CD4-positive, CD25-positive, alpha-beta regulatory T cell (primary cell): ENCODE results near the gene HTRA1. TPM values are rescaled to one million over a fixed set of nuclear protein-coding genes. Genes with fewer than 3 reads are reported as not detected.

Experiments used
- ATAC-seq, 2 donors: fragments of 150-1000 bp; cut with Tn5 transposase; one replicate each; pipeline ENCODE4 v1.10.0; 2021; ENCODE audit warnings: low read depth in 2 of 2, moderate number of reproducible peaks in 2 of 2, moderate library complexity in 1 of 2
- DNase-seq, 3 donors: peaks; one replicate each; pipeline versions ENCODE4 v3.0.0 to v3.0.0-alpha.2; 2012 to 2022; ENCODE audit warnings: mixed read lengths in 1 of 3
- H3K27ac ChIP-seq: one replicate; pipeline ENCODE4 v1.7.0; 2013; ENCODE audit warnings: mild to moderate bottlenecking, low read length; ENCODE audit not compliant: insufficient read depth, poor library complexity, severe bottlenecking
- H3K27me3 ChIP-seq: one replicate; pipeline ENCODE4 v1.7.0; 2013; ENCODE audit warnings: low read length; ENCODE audit not compliant: control insufficient read depth, insufficient read depth
- H3K36me3 ChIP-seq: one replicate; pipeline ENCODE4 v1.7.0; 2013; ENCODE audit warnings: mild to moderate bottlenecking, low read length, moderate library complexity; ENCODE audit not compliant: control insufficient read depth, insufficient read depth
- H3K4me1 ChIP-seq: 2 replicates; pipeline ENCODE4 v1.7.0; 2013; ENCODE audit warnings: mild to moderate bottlenecking, low read length; ENCODE audit not compliant: insufficient read depth, control insufficient read depth, poor library complexity, severe bottlenecking
- H3K4me3 ChIP-seq: one replicate; pipeline ENCODE4 v1.7.0; 2013; ENCODE audit warnings: low read depth, mild to moderate bottlenecking, low read length, moderate library complexity
- H3K9me3 ChIP-seq, 2 experiments: 1 replicate in 1 of 2; 2 replicates in 1 of 2; pipeline ENCODE4 v1.7.0; 2013; ENCODE audit warnings: low read length in 2 of 2, mild to moderate bottlenecking in 1 of 2, moderate library complexity in 1 of 2; ENCODE audit not compliant: control insufficient read depth in 2 of 2
- H3K27ac Mint-ChIP-seq, 3 donors: one replicate each; pipeline ENCODE4 v1.8.0; 2020 to 2022; ENCODE audit warnings: mild to moderate bottlenecking in 3 of 3, mixed read lengths in 3 of 3, moderate library complexity in 2 of 3
- H3K27me3 Mint-ChIP-seq: one replicate; pipeline ENCODE4 v1.8.0; 2022; ENCODE audit warnings: mild to moderate bottlenecking, mixed read lengths
- H3K36me3 Mint-ChIP-seq: one replicate; pipeline ENCODE4 v1.8.0; 2020; ENCODE audit warnings: mixed read lengths
- H3K4me1 Mint-ChIP-seq, 4 donors: one replicate each; pipeline ENCODE4 v1.8.0; 2020 to 2022; ENCODE audit warnings: mixed read lengths in 4 of 4, mild to moderate bottlenecking in 1 of 4
- H3K4me3 Mint-ChIP-seq, 4 donors: one replicate each; pipeline ENCODE4 v1.8.0; 2020 to 2022; ENCODE audit warnings: mild to moderate bottlenecking in 4 of 4, mixed read lengths in 4 of 4, moderate library complexity in 3 of 4
- H3K9me3 Mint-ChIP-seq, 7 donors: one replicate each; pipeline ENCODE4 v1.8.0; 2020 to 2022; ENCODE audit warnings: mixed read lengths in 7 of 7, mild to moderate bottlenecking in 3 of 7, moderate library complexity in 2 of 7
- polyA plus RNA-seq, 4 donors: library from polyadenylated mRNA; unstranded; fragments of 300-500 nt; fragmentation: Illumina TruSeq; gene quantifications; one replicate each; pipeline ENCODE4 v1.2.3, GENCODE V29; 2021
- total RNA-seq: library from RNA; stranded (reverse); gene quantifications from one replicate; pipeline ENCODE4 v1.2.3, GENCODE V29; 2022

The HTRA1 gene
- total and polyA plus RNA-seq, 5 donors from 2014 or later: not detected

GRCh38 chr10:122485670-122486069 is 24.3 kb downstream of the HTRA1 start:
- no peak overlapping the region for H3K4me3 ChIP-seq
- H3K9me3 ChIP-seq: no peaks in the 10 kb centered on the region
- H3K36me3 ChIP-seq: no peaks in the 10 kb centered on the region
- ATAC-seq (no peak), DNase-seq (no peak)
- Mint-ChIP-seq H3K27ac (no peak overlapping the region), H3K4me3 (no peak overlapping the region), H3K4me1 (peaks cover 0 to 2% (median under 1%) of the 10 kb centered on the region in 4 donors), H3K9me3 (peaks cover 0 to 5% (median 0%) of the 10 kb centered on the region in 7 donors), H3K27me3 (peaks cover 2% of the 10 kb centered on the region), H3K36me3 (no peaks in the 10 kb centered on the region)
- H3K4me1 ChIP-seq: no peaks in the 10 kb centered on the region
- H3K27me3 ChIP-seq: no peaks in the 10 kb centered on the region
- H3K27ac ChIP-seq: no peak overlapping the region

GRCh38 chr10:122486406-122487080 is 25.2 kb downstream of the HTRA1 start:
- ATAC-seq: no peak
- no peak overlapping the region for H3K4me3 ChIP-seq
- H3K36me3 ChIP-seq: no peaks in the 10 kb centered on the region
- H3K27ac ChIP-seq: no peak overlapping the region
- H3K4me1 ChIP-seq: peaks cover 6% of the 10 kb centered on the region
- peaks cover 0 to 4% (median 0%) of the 10 kb centered on the region in 7 donors for H3K9me3 Mint-ChIP-seq
- H3K4me3 Mint-ChIP-seq: no peak overlapping the region
- H3K27ac Mint-ChIP-seq: no peak overlapping the region
- peaks cover 0 to 9% (median 4%) of the 10 kb centered on the region in 4 donors for H3K4me1 Mint-ChIP-seq
- H3K36me3 Mint-ChIP-seq: no peaks in the 10 kb centered on the region
- no peaks in the 10 kb centered on the region for H3K9me3 ChIP-seq
- no peak for DNase-seq
- no peaks in the 10 kb centered on the region for H3K27me3 ChIP-seq
- H3K27me3 Mint-ChIP-seq: peaks cover 4% of the 10 kb centered on the region

- no peaks in the 10 kb centered on the region for H3K36me3 Mint-ChIP-seq
- Histone ChIP-seq H3K4me1 (peaks cover 12% of the 10 kb centered on the region), H3K27me3 (no peaks in the 10 kb centered on the region), H3K9me3 (no peaks in the 10 kb centered on the region), H3K4me3 (no peak overlapping the region), H3K36me3 (no peaks in the 10 kb centered on the region), H3K27ac (no peak overlapping the region)
- peaks cover 0 to 14% (median 6%) of the 10 kb centered on the region in 4 donors for H3K4me1 Mint-ChIP-seq
- no peak for DNase-seq
- no peak overlapping the region for H3K27ac Mint-ChIP-seq
- H3K27me3 Mint-ChIP-seq: peaks cover 4% of the 10 kb centered on the region
- peaks cover 0 to 4% (median 0%) of the 10 kb centered on the region in 7 donors for H3K9me3 Mint-ChIP-seq
- H3K4me3 Mint-ChIP-seq: no peak overlapping the region
- ATAC-seq: no peak
These were observed 25.9 kb downstream of the HTRA1 start for GRCh38 chr10:122487174-122487765.

GRCh38 chr10:122490268-122490667 is 28.9 kb downstream of the HTRA1 start:
- Mint-ChIP-seq H3K27me3 (peaks cover 9% of the 10 kb centered on the region), H3K4me1 (peaks cover 0 to 14% (median 6%) of the 10 kb centered on the region in 4 donors), H3K9me3 (no peaks in the 10 kb centered on the region), H3K36me3 (no peaks in the 10 kb centered on the region), H3K27ac (no peak overlapping the region), H3K4me3 (no peak overlapping the region)
- no peak overlapping the region for H3K4me3 ChIP-seq
- DNase-seq (no peak), ATAC-seq (no peak)
- H3K36me3 ChIP-seq: no peaks in the 10 kb centered on the region
- H3K27ac ChIP-seq: no peak overlapping the region
- no peaks in the 10 kb centered on the region for H3K9me3 ChIP-seq
- peaks cover 12% of the 10 kb centered on the region for H3K4me1 ChIP-seq
- no peaks in the 10 kb centered on the region for H3K27me3 ChIP-seq

GRCh38 chr10:122490786-122491680 is 29.7 kb downstream of the HTRA1 start:
- Histone ChIP-seq H3K9me3 (no peaks in the 10 kb centered on the region), H3K27ac (no peak overlapping the region), H3K4me3 (no peak overlapping the region), H3K4me1 (peaks cover 19% of the 10 kb centered on the region), H3K36me3 (no peaks in the 10 kb centered on the region), H3K27me3 (no peaks in the 10 kb centered on the region)
- peak overlapping the region in 1 of 4 donors; percentile 29 for H3K4me3 Mint-ChIP-seq
- no peak overlapping the region for H3K27ac Mint-ChIP-seq
- DNase-seq: peak in 1 of 3 donors; percentile 27
- H3K4me1 Mint-ChIP-seq: peaks cover 0 to 19% (median 11%) of the 10 kb centered on the region in 4 donors
- ATAC-seq: peak; percentile 55 to 69
- peaks cover 9% of the 10 kb centered on the region for H3K27me3 Mint-ChIP-seq
- H3K9me3 Mint-ChIP-seq: no peaks in the 10 kb centered on the region
- H3K36me3 Mint-ChIP-seq: no peaks in the 10 kb centered on the region

- peaks cover 0 to 27% (median 18%) of the 10 kb centered on the region in 4 donors for H3K4me1 Mint-ChIP-seq
- DNase-seq (no peak), ATAC-seq (no peak)
- H3K9me3 Mint-ChIP-seq: no peaks in the 10 kb centered on the region
- Histone ChIP-seq H3K4me1 (peaks cover 20% of the 10 kb centered on the region), H3K27me3 (no peaks in the 10 kb centered on the region), H3K4me3 (no peak overlapping the region), H3K36me3 (no peaks in the 10 kb centered on the region), H3K9me3 (no peaks in the 10 kb centered on the region), H3K27ac (no peak overlapping the region)
- H3K27ac Mint-ChIP-seq: no peak overlapping the region
- no peak overlapping the region for H3K4me3 Mint-ChIP-seq
- H3K36me3 Mint-ChIP-seq: no peaks in the 10 kb centered on the region
- H3K27me3 Mint-ChIP-seq: peaks cover 9% of the 10 kb centered on the region
These were observed 30.7 kb downstream of the HTRA1 start for GRCh38 chr10:122492006-122492405.

GRCh38 chr10:122492999-122493481 is 31.7 kb downstream of the HTRA1 start:
- no peaks in the 10 kb centered on the region for H3K9me3 Mint-ChIP-seq
- peaks cover 0 to 27% (median 18%) of the 10 kb centered on the region in 4 donors for H3K4me1 Mint-ChIP-seq
- H3K27ac Mint-ChIP-seq: peak overlapping the region in 1 of 3 donors; percentile 40
- no peak for ATAC-seq
- H3K4me1 ChIP-seq: peaks cover 20% of the 10 kb centered on the region
- no peaks in the 10 kb centered on the region for H3K36me3 ChIP-seq
- no peak overlapping the region for H3K4me3 ChIP-seq
- no peak overlapping the region for H3K4me3 Mint-ChIP-seq
- no peaks in the 10 kb centered on the region for H3K9me3 ChIP-seq
- no peak overlapping the region for H3K27ac ChIP-seq
- no peak for DNase-seq
- peaks cover 15% of the 10 kb centered on the region for H3K27me3 Mint-ChIP-seq
- no peaks in the 10 kb centered on the region for H3K27me3 ChIP-seq
- H3K36me3 Mint-ChIP-seq: no peaks in the 10 kb centered on the region
